ENCODE results near the gene DBF4B. TPM values are rescaled to one million over a fixed set of nuclear protein-coding genes. Genes with fewer than 3 reads are reported as not detected.

The DBF4B gene
- total RNA-seq, 1 donor from 2014 or later, result 5.3 TPM

GRCh38 chr17:44759916-44760243 lies 51.4 kb downstream of the DBF4B start:
- no peak for DNase-seq

- no peak for DNase-seq
These were observed 52.2 kb downstream of the DBF4B start for GRCh38 chr17:44760474-44761308.

- no peak for DNase-seq
These were observed 53.7 kb downstream of the DBF4B start for GRCh38 chr17:44761932-44762810.

- no peak for DNase-seq
These were observed 54.7 kb downstream of the DBF4B start for GRCh38 chr17:44763170-44763569.

GRCh38 chr17:44765965-44766364 lies 57.5 kb downstream of the DBF4B start:
- DNase-seq, result no peak

- DNase-seq, result no peak
These were observed 58.1 kb downstream of the DBF4B start for GRCh38 chr17:44766409-44767038.

GRCh38 chr17:44767493-44767892 lies 59.0 kb downstream of the DBF4B start:
- no peak for DNase-seq

GRCh38 chr17:44768505-44769142 lies 60.2 kb downstream of the DBF4B start:
- DNase-seq, result no peak

- no peak for DNase-seq
These were observed 60.8 kb downstream of the DBF4B start for GRCh38 chr17:44769230-44769629.

GRCh38 chr17:44769647-44770084 lies 61.2 kb downstream of the DBF4B start:
- no peak for DNase-seq

GRCh38 chr17:44770166-44770925 lies 61.9 kb downstream of the DBF4B start:
- DNase-seq, result peak; percentile 54

- peak; percentile 56 for DNase-seq
These were observed 64.0 kb downstream of the DBF4B start for GRCh38 chr17:44772308-44773045.

- no peak for DNase-seq
These were observed 64.7 kb downstream of the DBF4B start for GRCh38 chr17:44773140-44773539.

- peak; percentile 93 for DNase-seq
These were observed 66.0 kb downstream of the DBF4B start for GRCh38 chr17:44774271-44775135.

GRCh38 chr17:44775136-44775837 lies 66.8 kb downstream of the DBF4B start:
- peak; percentile 99 for DNase-seq

- DNase-seq, result no peak
These were observed 67.6 kb downstream of the DBF4B start for GRCh38 chr17:44775838-44776621.

GRCh38 chr17:44776628-44777393 lies 68.3 kb downstream of the DBF4B start:
- DNase-seq, result no peak

Data from tongue (tissue), 2 donors.